ENCODE data around the gene TRPC4AP. TPM values are rescaled to one million over a fixed set of nuclear protein-coding genes. Genes with fewer than 3 reads are reported as not detected.

TRPC4AP gene
- total RNA-seq, 1 experiment from 2014 or later, result 48.6 TPM

DNA sequence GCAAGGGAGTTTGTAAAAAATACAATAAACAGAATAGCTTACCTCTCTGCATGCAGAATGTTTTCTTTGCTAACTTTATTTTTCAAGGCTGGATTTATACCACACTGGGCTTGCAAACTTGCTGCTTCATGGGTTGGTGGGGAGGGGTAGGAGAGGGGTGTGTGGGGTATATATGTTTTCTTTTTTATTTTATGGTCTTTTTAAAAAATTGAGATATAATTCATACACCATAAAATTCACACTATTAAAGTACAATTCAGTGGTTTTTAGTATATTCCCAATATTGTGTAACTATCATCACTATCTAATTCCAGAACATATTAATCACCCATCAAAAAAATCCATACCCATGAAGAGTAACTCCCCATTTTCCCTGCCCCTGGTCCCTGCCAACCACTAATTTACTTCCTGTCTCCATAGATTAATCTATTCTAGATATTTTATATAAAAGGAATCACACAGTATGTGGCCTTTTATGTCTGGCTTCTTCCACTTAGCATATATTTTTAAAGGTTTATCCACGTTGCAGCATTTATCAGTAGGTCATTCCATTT is 14.3 kb upstream of the TRPC4AP start:
- no peak for TF ChIP-seq FOSL1 (IDR thresholded peaks at IDR 0.05; ENCODE audit: low read depth)
- TF ChIP-seq, protein P1, sequence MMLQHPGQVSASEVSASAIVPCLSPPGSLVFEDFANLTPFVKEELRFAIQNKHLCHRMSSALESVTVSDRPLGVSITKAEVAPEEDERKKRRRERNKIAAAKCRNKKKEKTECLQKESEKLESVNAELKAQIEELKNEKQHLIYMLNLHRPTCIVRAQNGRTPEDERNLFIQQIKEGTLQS (IDR thresholded peaks at IDR 0.05), result no peak
- TF ChIP-seq TCF7L2 (IDR thresholded peaks at IDR 0.05; ENCODE audit: borderline replicate concordance, extremely low read depth, insufficient read depth, insufficient read length), result no peak
- TF ChIP-seq EZH2 (IDR thresholded peaks at IDR 0.05), result no peak
- no peak for TF ChIP-seq EGR1 (IDR thresholded peaks at IDR 0.05; ENCODE audit: low read depth)
- no peak for TF ChIP-seq ELF1 (IDR thresholded peaks at IDR 0.05; ENCODE audit: borderline replicate concordance, low read depth)
- TF ChIP-seq, protein P2, sequence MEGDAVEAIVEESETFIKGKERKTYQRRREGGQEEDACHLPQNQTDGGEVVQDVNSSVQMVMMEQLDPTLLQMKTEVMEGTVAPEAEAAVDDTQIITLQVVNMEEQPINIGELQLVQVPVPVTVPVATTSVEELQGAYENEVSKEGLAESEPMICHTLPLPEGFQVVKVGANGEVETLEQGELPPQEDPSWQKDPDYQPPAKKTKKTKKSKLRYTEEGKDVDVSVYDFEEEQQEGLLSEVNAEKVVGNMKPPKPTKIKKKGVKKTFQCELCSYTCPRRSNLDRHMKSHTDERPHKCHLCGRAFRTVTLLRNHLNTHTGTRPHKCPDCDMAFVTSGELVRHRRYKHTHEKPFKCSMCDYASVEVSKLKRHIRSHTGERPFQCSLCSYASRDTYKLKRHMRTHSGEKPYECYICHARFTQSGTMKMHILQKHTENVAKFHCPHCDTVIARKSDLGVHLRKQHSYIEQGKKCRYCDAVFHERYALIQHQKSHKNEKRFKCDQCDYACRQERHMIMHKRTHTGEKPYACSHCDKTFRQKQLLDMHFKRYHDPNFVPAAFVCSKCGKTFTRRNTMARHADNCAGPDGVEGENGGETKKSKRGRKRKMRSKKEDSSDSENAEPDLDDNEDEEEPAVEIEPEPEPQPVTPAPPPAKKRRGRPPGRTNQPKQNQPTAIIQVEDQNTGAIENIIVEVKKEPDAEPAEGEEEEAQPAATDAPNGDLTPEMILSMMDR (IDR thresholded peaks at IDR 0.05 in 2 of 3, conservative IDR thresholded peaks at IDR 0.05 in 1 of 3; ENCODE audit: borderline replicate concordance in 1 of 3, insufficient read depth in 1 of 3, low read depth in 2 of 3, low read length in 2 of 3), result no peak
- Histone ChIP-seq H3K27ac (ENCODE audit: low read depth, low read length) (no peak overlapping the region), H4K20me1 (ENCODE audit: insufficient read depth) (no peaks in the 10 kb centered on the region), H3K4me1 (ENCODE audit: control insufficient read depth in 1 of 2, insufficient read depth in 2 of 2, low read length in 2 of 2) (peaks cover 0 to 16% of the 10 kb centered on the region in 2 experiments; a peak in 2 of 4 replicates), H2AFZ (ENCODE audit: low read depth, low read length, poor library complexity, severe bottlenecking) (no peak overlapping the region), H3K4me2 (ENCODE audit: low read length) (no peak overlapping the region), H3K9me2 (ENCODE audit: insufficient read depth) (no peaks in the 10 kb centered on the region), H3K4me3 (replicated peaks in 1 of 2; ENCODE audit: low read depth in 1 of 2, low read length in 2 of 2) (no peak overlapping the region), H3K27me3 (ENCODE audit: insufficient read depth, low read length) (no peaks in the 10 kb centered on the region), H3K36me3 (ENCODE audit: control insufficient read depth in 1 of 2, insufficient read depth in 2 of 2, low read length in 2 of 2) (no peaks in the 10 kb centered on the region), H3K9ac (ENCODE audit: low read length) (no peak overlapping the region), H3K79me2 (ENCODE audit: insufficient read depth, low read length) (no peaks in the 10 kb centered on the region), H3K9me3 (ENCODE audit: control insufficient read depth in 1 of 2, insufficient read depth in 1 of 2, low read depth in 1 of 2, low read length in 2 of 2) (no peaks in the 10 kb centered on the region)
- ChIA-PET CTCF (no interaction called here), RAD21 (ENCODE audit: low non-redundant PET in 1 of 2, low total read pairs in 2 of 2, uncharacterized antibody in 2 of 2, unreplicated experiment in 2 of 2) (no interaction called here), POLR2A (no interaction called here)
- BruUV-seq (replicated peaks), result no TSS peak
- intact Hi-C loops (cut with micrococcal nuclease), result no loop called here
- no peak for ATAC-seq
- no peak for DNase-seq (ENCODE audit: low read depth, low spot score)
